D721Med (cell line): ENCODE results near the gene DNAH2.

Source experiments
- DNase-seq: peaks from one replicate; pipeline ENCODE4 v3.0.0; 2011; ENCODE audit warnings: low spot score; ENCODE audit not compliant: insufficient read length
- FAIRE-seq: peaks from 2 replicates; lab custom pipeline; 2011; peaks lifted over from hg19 to GRCh38; lab: Jason Lieb, UNC
- CTCF ChIP-seq: IDR thresholded peaks from 2 replicates; pipeline ENCODE4 v1.5.1; 2012; ENCODE audit warnings: mild to moderate bottlenecking, control low read depth; ENCODE audit not compliant: insufficient read depth; ENCODE audit errors: missing control alignments

The DNAH2 gene

GRCh38 chr17:7838090-7839075 lies 120.8 kb downstream of the DNAH2 start:
- FAIRE-seq (no peak), DNase-seq (no peak)
- TF ChIP-seq CTCF = no peak

GRCh38 chr17:7839190-7839875 lies 121.8 kb downstream of the DNAH2 start:
- FAIRE-seq = no peak
- no peak for TF ChIP-seq CTCF

GRCh38 chr17:7839876-7840261 lies 122.3 kb downstream of the DNAH2 start:
- TF ChIP-seq CTCF = no peak
- DNase-seq (no peak), FAIRE-seq (no peak)

More at GRCh38 chr17:7839190-7839875, 121.8 kb downstream of the DNAH2 start:
- DNase-seq = no peak

GRCh38 chr17:7840441-7840840 lies 122.9 kb downstream of the DNAH2 start:
- no peak for TF ChIP-seq CTCF
- DNase-seq = no peak
- no peak for FAIRE-seq

- FAIRE-seq (no peak), DNase-seq (no peak)
- no peak for TF ChIP-seq CTCF
These were observed 123.3 kb downstream of the DNAH2 start for GRCh38 chr17:7840875-7841274.

GRCh38 chr17:7841396-7841914 lies 123.9 kb downstream of the DNAH2 start:
- no peak for FAIRE-seq
- no peak for TF ChIP-seq CTCF
- DNase-seq = no peak

GRCh38 chr17:7841915-7842379 lies 124.4 kb downstream of the DNAH2 start:
- TF ChIP-seq CTCF = no peak
- peak; percentile 73 for DNase-seq
- FAIRE-seq = no peak
